Activated CD4-positive, alpha-beta T cell treated with anti-CD3 and anti-CD28 coated beads, Interleukin-2, Interleukin-6, amounts not matched to agents 100 ng/mL and 50 ng/mL, durations not matched to agents 16 hours and 8 hours (primary cell): Measurements from ENCODE around the gene DDX25.
"Not testable (repeated sequence)": the region's sequence is repeated elsewhere in the genome, so short reads cannot be mapped to it uniquely, and the experiment has no call there.

Source experiments
- DNase-seq: peaks from one replicate; pipeline ENCODE4 v3.0.0-alpha.2; 2020

Gene DDX25

DNA sequence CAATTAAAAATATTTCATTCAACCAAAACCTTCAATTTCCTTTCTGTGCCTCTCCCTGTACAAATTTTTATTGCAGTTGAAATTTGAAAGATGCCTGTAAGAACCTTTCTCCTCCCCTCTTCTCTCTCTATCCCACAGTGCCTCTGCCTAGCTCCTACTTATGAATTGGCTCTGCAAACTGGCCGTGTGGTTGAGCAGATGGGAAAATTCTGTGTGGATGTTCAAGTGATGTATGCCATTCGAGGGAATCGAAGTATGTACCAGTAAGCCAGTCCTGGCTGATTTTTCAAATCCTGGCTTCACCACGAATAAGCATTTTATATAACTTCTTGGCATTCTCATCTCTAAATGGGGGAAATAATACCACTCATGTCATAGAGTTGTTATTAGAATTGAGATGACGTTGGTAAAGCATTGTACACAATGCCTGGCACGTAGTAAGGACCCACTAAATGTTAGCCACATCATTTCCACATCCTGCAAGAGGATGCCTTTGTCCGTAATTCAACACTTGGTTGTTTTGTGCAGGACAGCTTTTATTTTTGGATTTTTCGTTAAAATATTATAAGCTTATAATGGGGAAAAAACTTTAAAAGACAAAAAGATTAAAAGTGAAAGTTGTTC, 6.0 kb downstream of the DDX25 start:
- DNase-seq = no peak

GRCh38 chr11:125914601-125915000, 10.3 kb downstream of the DDX25 start:
- not testable (repeated sequence) for DNase-seq

GRCh38 chr11:125916683-125917347, 12.5 kb downstream of the DDX25 start:
- no peak for DNase-seq

GRCh38 chr11:125918140-125918840, 14.0 kb downstream of the DDX25 start:
- DNase-seq = no peak

- DNase-seq = no peak
Observed at GRCh38 chr11:125921042-125921441, 16.7 kb downstream of the DDX25 start.

DNA sequence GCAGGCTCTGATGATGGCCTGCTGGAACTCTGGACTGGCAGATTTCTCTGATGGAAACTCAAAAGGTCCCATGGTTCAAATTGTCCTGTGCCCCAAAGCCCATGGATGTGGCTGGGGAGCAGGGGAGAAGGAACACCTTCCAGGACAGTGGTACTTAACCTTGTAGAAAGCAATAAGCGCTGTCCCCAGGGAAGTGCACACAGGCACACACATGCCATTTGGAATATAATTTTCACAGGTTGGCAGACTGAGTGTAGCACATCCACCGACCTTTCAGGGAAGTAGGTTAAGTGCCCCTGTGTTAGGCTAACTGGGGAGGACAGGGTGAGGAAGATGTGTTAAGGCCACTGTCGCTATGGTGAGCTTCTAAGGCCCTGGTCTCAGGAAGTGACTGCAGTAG, 17.8 kb downstream of the DDX25 start:
- DNase-seq = no peak

DNA sequence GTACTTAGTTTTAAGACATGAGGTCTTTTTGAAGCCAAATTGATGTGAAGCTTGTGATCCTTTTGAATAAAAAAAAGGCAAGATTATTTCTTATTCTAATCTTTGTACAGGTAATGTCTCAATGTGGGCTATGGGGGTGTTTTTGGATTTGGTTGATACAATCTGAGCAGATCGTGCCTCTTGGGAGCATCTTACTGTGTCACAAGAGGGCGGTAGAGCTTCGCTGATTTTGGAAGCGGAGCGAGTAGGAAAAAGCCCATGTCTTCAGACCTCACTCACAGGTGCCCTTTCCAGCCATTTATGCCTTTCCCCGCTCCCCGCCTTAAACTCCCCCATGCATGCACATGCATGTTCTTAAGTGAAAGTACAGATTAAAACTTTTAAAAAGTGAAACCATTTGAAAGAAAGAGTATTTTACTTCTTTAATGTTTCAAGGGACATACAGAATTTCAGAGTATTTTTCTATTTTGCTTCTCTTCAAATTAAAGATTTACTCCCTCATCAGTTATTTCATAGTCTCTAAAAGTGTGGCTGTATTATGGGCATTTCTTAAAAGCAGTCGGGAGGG, 18.8 kb downstream of the DDX25 start:
- peak; percentile 71 for DNase-seq

- no peak for DNase-seq
Observed at GRCh38 chr11:125923633-125924032, 19.3 kb downstream of the DDX25 start.

GRCh38 chr11:125924384-125925007, 20.2 kb downstream of the DDX25 start:
- DNase-seq = no peak

GRCh38 chr11:125925247-125925740, 21.0 kb downstream of the DDX25 start:
- no peak for DNase-seq

GRCh38 chr11:125925804-125926203, 21.5 kb downstream of the DDX25 start:
- no peak for DNase-seq

DNA sequence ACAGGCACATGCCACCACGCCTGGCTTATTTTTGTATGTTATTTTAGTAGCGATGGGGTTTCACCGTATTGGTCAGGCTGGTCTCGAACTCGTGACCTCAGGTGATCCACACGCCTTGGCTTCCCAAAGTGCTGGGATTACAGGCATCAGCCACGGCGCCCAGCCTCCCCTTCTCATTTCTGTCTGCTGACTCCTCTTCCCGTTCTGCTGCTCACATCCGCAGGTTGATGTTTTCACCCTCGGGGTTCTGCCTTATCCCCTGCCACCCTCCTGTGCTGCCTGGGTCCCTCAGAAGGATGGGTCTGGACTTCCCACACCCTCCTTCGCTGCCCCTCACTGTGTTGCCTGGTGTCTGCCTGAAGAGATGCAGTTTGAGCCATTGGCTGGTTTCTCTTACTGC, 22.4 kb downstream of the DDX25 start:
- no peak for DNase-seq

- DNase-seq = no peak
Observed at GRCh38 chr11:125929445-125930075, 25.3 kb downstream of the DDX25 start.

DNA sequence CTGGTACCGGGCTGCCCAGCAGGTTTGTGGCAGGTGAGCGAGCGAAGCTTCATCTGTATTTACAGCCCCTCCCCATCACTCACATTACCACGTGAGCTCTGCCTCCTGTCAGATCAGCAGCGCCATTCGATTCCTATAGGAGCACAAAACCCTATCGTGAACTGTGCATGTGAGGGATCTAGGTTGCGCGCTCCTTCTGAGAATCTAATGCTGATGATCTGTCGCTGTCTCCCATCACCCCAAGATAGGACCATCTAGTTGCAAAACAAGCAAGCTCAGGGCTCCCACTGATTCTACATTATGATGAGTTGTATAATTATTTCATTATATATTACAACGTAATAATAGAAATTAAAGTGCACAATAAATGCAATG, 25.8 kb downstream of the DDX25 start:
- no peak for DNase-seq

GRCh38 chr11:125931116-125931515, 26.8 kb downstream of the DDX25 start:
- no peak for DNase-seq

- DNase-seq = no peak
Observed at GRCh38 chr11:125931668-125932067, 27.4 kb downstream of the DDX25 start.

DNA sequence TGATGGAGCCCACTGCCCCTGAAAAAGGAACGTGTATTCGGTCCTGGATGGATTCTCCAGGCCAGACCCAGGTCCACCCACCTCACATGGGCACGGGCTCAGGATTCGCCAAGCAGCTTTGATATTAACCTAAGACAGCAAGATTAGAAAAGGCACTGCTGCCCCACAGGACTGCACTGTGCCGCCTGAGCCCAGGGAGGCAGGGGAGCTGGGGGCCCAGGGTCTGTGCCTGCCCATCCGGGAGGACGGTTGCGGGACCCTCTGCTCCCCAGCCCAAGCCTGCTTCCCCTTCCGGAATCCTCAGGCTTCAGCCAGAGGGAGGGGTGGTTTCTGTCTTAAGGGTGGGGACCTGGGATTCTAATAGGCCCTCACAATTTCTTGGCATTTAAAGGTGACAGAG, 28.0 kb downstream of the DDX25 start:
- no peak for DNase-seq

GRCh38 chr11:125933030-125933813, 28.9 kb downstream of the DDX25 start:
- DNase-seq = no peak

GRCh38 chr11:125934473-125934872, 30.2 kb downstream of the DDX25 start:
- DNase-seq = no peak

GRCh38 chr11:125935056-125935455, 30.7 kb downstream of the DDX25 start:
- no peak for DNase-seq

DNA sequence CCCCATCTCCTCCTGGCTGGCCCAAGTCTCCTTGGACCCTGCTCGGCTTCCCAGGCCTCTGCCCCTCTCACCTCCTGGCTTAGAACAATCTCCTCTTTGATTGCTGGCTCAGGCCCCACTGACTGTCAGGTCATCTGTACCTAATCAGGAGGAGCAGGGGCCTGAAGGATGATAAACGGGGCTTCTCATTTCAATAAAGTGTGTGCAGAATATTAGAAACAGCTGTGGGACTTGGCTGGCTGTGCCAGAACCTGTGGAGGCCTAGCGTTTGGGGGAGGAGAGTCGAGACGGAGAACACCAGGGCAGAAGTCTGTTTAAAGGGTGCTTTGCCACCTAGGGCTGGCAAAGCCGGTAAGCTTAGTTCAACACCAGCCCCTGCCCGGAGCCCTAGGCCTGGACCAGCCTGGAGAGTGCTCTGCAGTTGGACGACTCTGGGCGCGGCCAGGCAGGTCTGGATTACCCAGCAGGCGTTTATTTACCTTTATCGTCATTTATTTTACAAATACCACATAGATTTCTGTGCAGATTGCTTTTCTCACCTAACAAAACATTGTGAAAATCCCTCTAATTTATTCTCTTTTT, 31.4 kb downstream of the DDX25 start:
- no peak for DNase-seq

DNA sequence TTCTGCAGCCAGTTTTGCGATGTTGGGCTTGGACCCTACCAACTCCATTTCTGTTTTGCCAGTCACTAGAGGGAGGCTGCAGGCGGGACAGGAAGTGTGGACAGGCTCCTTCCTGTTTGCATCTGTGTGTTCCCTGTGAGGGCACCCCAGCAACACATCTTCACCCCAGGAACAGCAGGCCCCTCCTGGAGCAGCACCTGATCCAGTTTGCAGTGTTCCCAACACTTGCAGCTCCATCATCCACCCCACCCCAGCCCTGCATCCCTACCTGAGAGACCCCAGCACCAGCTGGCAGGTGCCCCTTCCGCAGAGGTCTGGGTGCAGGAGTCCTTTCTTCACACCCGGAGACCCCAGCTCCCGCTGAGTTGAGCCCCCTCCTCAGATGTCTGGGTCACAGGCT, 34.1 kb downstream of the DDX25 start:
- DNase-seq = no peak
